HG02763 (cell line): ENCODE measurements around the gene MMP1.

Source experiments
- ATAC-seq: cut with Tn5 transposase; IDR thresholded peaks from one replicate; pipeline ENCODE4 v1.9.1; 2021; ENCODE audit warnings: mild to moderate bottlenecking, moderate library complexity; ENCODE audit not compliant: unreplicated experiment

MMP1 gene

GRCh38 chr11:102807921-102808320, 10.0 kb upstream of the MMP1 start:
- ATAC-seq = no peak

GRCh38 chr11:102806296-102806695, 8.3 kb upstream of the MMP1 start:
- no peak for ATAC-seq

GRCh38 chr11:102802341-102802740, 4.4 kb upstream of the MMP1 start:
- ATAC-seq = no peak

- ATAC-seq = no peak
Observed at GRCh38 chr11:102800767-102801166, 2.8 kb upstream of the MMP1 start.

- no peak for ATAC-seq
Observed at GRCh38 chr11:102799681-102800340, 1.9 kb upstream of the MMP1 start.

- ATAC-seq = peak; percentile 90
Observed at GRCh38 chr11:102794382-102794781, 3.6 kb downstream of the MMP1 start.

- no peak for ATAC-seq
Observed at GRCh38 chr11:102793677-102794290, 4.2 kb downstream of the MMP1 start.

GRCh38 chr11:102792604-102793003, 5.4 kb downstream of the MMP1 start:
- ATAC-seq = no peak

- no peak for ATAC-seq
Observed at GRCh38 chr11:102791271-102792036, 6.5 kb downstream of the MMP1 start.

GRCh38 chr11:102788334-102788995, 9.5 kb downstream of the MMP1 start:
- no peak for ATAC-seq

GRCh38 chr11:102784380-102784779, 13.6 kb downstream of the MMP1 start:
- ATAC-seq = no peak

GRCh38 chr11:102783720-102784119, 14.2 kb downstream of the MMP1 start:
- no peak for ATAC-seq

GRCh38 chr11:102783016-102783415, 14.9 kb downstream of the MMP1 start:
- no peak for ATAC-seq

GRCh38 chr11:102781676-102782075, 16.3 kb downstream of the MMP1 start:
- ATAC-seq = no peak

GRCh38 chr11:102780491-102780918, 17.5 kb downstream of the MMP1 start, which contains the start of gene MMP10:
Gene MMP10 (minus strand): TSS chr11:102780628. CDS start chr11:102780591, 37 bp downstream.
- no peak for ATAC-seq

- no peak for ATAC-seq
Observed at GRCh38 chr11:102776454-102776853, 21.5 kb downstream of the MMP1 start.

- no peak for ATAC-seq
Observed at GRCh38 chr11:102773386-102773785, 24.6 kb downstream of the MMP1 start.

- ATAC-seq = no peak
Observed at GRCh38 chr11:102771351-102771750, 26.6 kb downstream of the MMP1 start.

GRCh38 chr11:102770191-102770590, 27.8 kb downstream of the MMP1 start:
- no peak for ATAC-seq

- ATAC-seq = no peak
Observed at GRCh38 chr11:102767800-102768199, 30.2 kb downstream of the MMP1 start.

- ATAC-seq = no peak
Observed at GRCh38 chr11:102763440-102763839, 34.5 kb downstream of the MMP1 start.
